Esophagus muscularis mucosa (tissue), 4 donors: ENCODE data around the gene SHB.

Source experiments
- EP300 ChIP-seq: sonication (generic); formaldehyde crosslinking; IDR thresholded peaks from one replicate; pipeline ENCODE4 v1.6.1; 2017; ENCODE audit warnings: antibody characterized with exemption
- POLR2A ChIP-seq: fragments of 450-650 bp; IDR thresholded peaks from one replicate; pipeline ENCODE4 v1.6.1; 2017; ENCODE audit warnings: antibody characterized with exemption, moderate library complexity, mild to moderate bottlenecking, low read depth
- TF ChIP-seq, protein P1 (sequence below), 3 experiments: fragments of 200-600 bp in 2 of 3; fragments of 450-650 bp in 1 of 3; sonication (generic) in 2 of 3; IDR thresholded peaks; one replicate each; pipeline ENCODE4 v1.5.1; 2017 to 2019; ENCODE audit warnings: antibody characterized with exemption in 3 of 3, mild to moderate bottlenecking in 2 of 3, moderate library complexity in 1 of 3

DNA sequence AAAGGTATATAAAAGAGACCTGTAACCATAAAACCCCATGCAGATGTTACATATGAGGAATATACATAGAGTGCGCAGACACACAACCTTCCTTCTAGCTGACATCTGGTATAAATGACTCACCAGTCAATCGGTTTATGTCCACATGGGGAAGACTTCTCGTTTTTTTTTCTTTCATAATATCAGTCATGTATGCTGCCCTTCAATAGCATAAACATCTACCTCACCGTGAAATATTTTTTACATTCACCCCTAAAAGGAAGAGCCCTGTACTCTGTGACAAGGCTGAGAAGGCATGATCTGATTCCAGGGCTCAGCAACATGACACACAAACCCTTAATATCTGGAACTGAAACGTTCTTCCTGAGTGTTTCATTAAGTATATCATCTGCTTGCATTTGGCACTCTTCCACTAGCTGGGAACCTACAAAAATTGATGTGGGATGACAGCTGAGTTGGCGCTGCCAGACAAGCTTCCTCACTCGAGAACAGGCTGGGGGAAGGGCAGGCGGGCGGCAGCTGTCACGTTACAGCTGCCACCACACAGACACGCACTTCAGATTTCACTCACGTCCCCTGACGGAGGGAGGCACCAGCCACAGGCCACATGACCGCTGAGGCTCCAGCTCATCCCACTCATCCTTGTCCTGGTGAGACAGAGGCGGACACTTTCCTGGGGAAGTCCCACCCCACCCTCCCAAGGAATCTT is 74.2 kb downstream of the SHB start:
- TF ChIP-seq, protein P1, sequence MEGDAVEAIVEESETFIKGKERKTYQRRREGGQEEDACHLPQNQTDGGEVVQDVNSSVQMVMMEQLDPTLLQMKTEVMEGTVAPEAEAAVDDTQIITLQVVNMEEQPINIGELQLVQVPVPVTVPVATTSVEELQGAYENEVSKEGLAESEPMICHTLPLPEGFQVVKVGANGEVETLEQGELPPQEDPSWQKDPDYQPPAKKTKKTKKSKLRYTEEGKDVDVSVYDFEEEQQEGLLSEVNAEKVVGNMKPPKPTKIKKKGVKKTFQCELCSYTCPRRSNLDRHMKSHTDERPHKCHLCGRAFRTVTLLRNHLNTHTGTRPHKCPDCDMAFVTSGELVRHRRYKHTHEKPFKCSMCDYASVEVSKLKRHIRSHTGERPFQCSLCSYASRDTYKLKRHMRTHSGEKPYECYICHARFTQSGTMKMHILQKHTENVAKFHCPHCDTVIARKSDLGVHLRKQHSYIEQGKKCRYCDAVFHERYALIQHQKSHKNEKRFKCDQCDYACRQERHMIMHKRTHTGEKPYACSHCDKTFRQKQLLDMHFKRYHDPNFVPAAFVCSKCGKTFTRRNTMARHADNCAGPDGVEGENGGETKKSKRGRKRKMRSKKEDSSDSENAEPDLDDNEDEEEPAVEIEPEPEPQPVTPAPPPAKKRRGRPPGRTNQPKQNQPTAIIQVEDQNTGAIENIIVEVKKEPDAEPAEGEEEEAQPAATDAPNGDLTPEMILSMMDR (IDR thresholded peaks at IDR 0.05), result no peak
- TF ChIP-seq POLR2A (no peak), EP300 (no peak)
